Measurements from ENCODE around the gene USE1.

The USE1 gene

GRCh38 chr19:17235300-17235970 is 20.3 kb downstream of the USE1 start:
- peak in 53 of 58 donors; percentile 10 to 84 (median 46) for DNase-seq

- no peak for DNase-seq
Observed at GRCh38 chr19:17235971-17236777, 21.0 kb downstream of the USE1 start.

- DNase-seq, result peak in 1 of 58 donors; percentile 32
Observed at GRCh38 chr19:17236811-17237543, 21.8 kb downstream of the USE1 start.

- no peak for DNase-seq
Observed at GRCh38 chr19:17237747-17238706, 22.9 kb downstream of the USE1 start.

DNA sequence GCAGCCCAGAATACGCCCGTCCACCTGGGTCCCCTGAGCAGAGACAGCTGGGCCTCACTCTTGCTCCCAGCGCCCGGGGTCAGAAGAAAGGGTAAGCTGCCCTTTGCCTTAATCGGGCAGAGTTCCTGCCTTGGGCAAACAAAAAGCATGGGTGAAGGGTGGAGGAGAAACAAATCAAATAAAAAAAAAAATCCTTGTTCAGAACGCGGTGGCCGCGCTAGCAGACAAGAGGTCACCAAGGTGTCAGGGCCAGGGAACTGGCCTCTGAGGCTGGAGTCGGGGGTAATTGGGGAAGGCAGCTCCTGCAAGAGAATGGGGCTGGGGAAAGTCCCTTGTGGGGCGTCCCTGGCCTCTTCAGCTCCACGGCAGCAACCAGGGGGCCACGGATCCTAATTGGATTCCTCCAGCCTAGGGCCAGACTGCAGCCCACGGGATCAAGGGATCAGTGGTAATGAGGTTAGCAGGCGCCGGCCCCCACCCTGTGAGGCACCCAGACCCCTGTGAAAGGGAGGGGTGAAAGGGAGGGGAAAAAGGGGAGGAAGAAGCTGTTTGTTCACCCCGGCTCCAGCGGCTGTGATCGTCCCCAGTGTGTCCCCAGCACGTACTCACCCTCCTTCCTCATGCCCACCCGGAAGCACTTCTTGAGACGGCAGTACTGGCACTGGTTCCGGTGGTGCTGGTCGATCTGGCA is 25.1 kb downstream of the USE1 start:
- no peak for DNase-seq

DNA sequence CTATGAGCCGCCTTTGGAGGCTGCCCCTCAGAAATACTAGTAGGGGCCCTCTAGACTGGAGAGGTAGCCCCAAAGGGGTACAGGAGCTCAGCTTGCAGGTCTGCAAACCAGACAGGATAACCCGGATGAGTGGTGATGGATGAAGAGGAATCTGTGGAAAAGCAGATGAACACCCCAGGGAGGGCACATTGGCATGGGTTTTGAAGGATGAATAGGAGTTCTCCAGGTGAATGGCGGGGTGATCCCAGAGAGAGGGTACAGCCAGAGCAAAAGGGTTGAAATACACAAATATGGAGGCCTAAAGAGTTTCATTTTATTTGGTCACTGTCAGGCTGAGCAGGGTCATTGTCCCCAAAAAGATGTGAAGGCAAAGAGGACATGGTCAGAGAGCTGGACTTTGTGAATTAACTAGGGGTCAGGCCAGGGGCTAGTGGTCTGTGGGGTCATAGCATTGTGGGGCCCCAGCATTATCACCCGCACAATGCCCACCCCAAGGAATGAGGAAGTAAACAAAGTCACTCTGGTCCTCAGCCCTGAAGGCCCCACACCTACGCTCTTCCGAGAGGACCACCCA is 25.8 kb downstream of the USE1 start:
- no peak for DNase-seq

DNA sequence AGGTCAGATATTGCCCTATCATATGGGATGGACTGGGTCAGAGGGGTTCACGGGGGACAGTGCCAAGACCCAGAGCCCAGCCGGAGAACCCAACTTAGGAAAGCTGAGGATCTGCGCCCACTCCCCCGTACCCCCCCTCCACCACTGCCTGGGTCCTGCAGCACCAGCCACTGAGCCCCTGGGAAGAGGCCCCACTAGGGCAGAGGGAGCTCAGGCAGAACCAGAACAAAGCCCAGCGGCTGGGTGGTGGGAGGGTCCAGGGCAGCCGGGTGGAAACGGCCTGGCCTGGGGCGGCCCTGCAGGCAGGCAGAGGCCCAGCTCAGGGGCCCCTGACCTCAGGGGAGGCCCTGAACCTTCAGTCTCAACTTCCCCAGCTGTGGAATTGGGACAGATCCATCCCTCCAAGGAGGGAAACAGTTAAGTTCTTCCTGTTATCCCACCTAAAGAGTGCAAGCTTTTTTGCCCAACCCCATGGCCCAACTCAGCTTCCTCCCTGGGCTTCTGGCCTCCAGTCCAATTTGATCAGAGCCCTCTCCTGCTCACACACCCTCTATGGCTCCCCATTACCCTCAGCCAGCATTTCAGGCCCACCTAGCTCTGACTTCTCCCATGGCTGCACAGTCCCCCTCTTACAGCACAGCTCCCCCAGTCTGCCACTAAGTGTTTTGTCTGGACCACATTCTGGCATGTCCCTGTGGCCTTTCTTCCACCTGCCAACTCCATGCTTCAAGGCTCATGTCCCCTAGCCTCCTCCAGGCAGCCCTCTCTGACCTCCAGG is 27.5 kb downstream of the USE1 start:
- DNase-seq, result no peak

- DNase-seq, result peak in 1 of 58 donors; percentile 11
Observed at GRCh38 chr19:17243211-17243829, 28.2 kb downstream of the USE1 start.

DNA sequence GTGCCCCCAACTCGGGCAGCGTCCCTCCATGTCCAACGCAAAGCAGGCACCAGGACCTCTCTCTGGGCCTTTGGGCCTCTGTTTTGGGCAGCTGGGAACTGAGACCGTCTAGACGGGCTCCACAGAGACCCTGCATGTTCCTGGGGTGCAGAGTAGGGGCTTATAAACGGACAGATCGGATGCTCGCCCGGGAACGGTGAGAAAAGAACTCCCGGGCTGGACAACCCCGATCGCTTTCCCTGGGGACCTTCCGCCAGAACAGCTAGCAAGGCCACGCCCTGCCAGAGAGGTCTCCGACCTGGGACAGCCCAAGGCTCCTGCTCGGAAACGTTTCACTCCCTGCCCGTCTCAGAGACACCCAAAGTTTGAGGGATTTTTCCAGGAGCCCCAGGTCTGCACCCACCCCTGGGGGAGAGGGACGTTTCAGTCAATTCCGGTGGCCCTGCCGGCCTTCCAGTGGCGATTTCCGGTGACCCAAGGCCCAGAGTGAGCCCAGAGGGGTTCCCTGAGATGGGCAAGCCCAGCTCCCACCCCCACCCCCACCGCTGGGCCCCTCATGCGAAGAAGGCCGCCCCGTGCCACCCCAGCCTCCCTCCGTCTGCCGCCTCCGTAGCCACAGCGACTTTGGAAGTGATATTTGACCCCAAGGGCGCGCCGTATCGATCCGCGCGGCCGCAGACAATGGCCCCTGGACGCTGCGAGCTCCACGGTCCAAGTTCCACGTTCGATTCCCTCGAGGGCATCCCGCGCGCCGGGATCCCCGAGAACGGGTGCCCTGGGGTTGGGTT is 28.9 kb downstream of the USE1 start:
- DNase-seq, result peak in 3 of 58 donors; percentile 8 to 18 (median 11)

DNA sequence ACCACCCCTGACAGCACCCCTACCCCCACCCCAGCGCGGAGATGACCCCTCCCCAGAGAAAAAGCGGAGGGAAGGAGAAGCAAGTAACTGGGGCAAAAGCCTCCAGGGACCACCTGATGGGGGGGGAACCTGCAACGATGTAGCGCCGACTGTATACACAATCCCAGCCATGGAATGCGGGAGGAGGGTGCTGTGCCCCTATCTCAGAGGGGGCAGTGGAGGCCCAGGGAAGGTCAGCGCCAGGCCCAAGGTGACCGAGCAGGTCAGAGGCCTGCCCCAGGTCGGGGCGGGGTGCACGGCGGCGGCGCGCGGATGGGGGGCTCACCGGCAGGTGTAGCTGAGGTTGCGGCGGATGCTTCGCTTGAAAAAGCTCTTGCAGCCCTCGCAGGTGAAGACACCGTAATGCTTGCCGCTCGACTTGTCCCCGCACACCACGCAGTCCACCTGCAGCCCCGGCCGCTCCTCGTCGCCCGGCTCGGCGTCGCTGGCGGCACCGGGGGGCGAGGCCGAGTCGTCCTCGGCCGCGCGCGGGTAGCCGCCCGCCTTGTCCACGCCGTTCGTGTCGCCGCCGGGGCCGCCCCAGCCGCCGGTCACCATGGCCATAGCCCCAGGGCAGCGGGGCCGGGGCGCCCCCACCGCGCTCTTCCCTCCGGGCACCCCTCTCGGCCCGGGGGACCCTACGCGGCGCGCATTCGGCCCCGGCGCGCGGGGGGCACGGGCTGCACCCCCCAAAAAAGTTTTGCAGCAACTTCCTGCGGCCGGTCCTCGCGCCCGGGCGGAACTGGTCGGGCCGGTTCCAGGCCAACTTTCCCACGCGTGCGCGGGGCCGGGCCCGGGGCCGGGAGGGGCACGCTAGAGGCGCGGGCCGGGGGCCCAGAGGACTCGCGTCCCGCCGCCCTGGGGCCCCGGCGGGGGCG is 29.7 kb downstream of the USE1 start:
- peak in 3 of 58 donors; percentile 4 to 28 (median 22) for DNase-seq

DNA sequence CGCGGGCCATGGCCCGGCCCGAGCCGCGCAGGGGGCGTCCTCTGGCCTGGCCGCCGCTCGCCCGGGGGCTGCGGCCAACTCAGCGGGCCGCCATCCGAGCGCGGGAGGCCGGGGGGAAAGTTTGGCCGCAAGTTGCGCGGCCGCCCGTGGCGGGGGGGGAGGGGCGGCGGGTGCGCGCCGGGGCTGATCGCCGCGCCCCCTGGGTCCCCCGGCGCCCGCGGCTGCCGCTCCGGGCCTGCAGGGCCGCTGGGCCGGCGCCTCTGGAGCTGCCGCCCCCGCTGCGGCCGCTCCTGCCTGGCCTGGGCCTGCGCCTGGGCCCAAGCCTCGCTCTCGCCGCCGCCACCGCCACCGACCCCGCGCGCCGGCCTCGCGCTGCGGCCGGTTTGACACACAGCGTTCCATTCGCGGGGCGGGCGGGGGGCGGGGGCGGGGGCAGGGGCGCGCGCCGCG is 30.4 kb downstream of the USE1 start, which contains the start of gene NR2F6:
Gene NR2F6, minus strand, starts transcription at position 385 of the 450 bp plus-strand sequence. CDS start 699 bp downstream, outside the sequence.
- peak in 1 of 58 donors; percentile 60 for DNase-seq

- peak in 10 of 58 donors; percentile 15 to 49 (median 35) for DNase-seq
Observed at GRCh38 chr19:17246681-17247425, 31.7 kb downstream of the USE1 start.

GRCh38 chr19:17248011-17248776 is 33.0 kb downstream of the USE1 start:
- DNase-seq, result no peak

DNA sequence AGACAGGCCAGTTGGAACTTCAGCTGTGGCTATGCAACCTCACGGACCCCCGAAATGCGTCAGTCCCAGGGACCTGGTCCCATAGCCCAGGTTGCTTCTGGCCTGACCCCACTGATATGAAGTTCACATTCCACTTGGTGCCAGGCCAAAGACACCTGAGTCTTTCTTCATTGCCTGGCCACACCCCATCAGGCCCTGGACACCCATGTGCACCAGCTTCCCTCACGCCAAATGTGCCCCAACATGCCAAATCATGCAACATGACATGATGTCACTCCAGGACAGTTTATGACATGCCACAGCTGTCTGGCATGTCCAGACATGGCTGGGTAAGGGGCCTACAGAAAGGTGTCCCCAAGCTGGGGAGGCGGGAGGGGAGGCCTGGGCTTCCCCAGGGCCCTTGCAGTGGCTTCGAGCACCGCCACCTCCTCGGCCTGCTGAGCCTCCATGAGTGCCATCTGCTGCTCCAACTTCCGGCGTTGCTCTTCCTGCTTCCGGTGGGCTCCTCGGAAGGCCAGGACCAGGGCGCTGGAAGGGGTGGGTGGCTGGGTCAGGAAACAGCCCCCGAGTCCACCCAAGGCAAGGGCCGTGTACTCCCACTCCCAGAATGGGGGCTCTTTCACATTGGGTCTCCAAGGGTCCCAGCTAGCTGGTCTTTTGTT is 34.9 kb downstream of the USE1 start:
- DNase-seq, result no peak

Data from anterior cingulate cortex (tissue), 58 donors.